ENCODE data around the gene TERB2.
A peak's percentile ranks its signal among the peaks of the same experiment; 100 is the strongest.
"Not testable (repeated sequence)": the region's sequence is repeated elsewhere in the genome, so short reads cannot be mapped to it uniquely, and the experiment has no call there.

TERB2 gene

GRCh38 chr15:44956388-44956787 is at the start of gene TERB2:
TSS of gene TERB2 (plus strand) at chr15:44956687. CDS start at chr15:44956719, 32 bp downstream.
- ATAC-seq: no peak
- Mint-ChIP-seq H3K4me3 (no peak within 1 kb of the TSS), H3K36me3 (ENCODE audit: low read depth) (no peaks in the 10 kb centered on the region), H3K27ac (no peak within 1 kb of the TSS), H3K9me3 (no peaks in the 10 kb centered on the region), H3K4me1 (no peaks in the 10 kb centered on the region), H3K27me3 (no peaks in the 10 kb centered on the region)
- DNase-seq: no peak

- Mint-ChIP-seq H3K27me3 (peaks cover 2% of the 10 kb centered on the region), H3K36me3 (ENCODE audit: low read depth) (no peaks in the 10 kb centered on the region), H3K27ac (no peak overlapping the region), H3K4me1 (peaks cover 5% of the 10 kb centered on the region), H3K4me3 (no peak overlapping the region), H3K9me3 (no peaks in the 10 kb centered on the region)
- DNase-seq (no peak), ATAC-seq (no peak)
Observed at GRCh38 chr15:44909423-44909822, 47.1 kb upstream of the TERB2 start.

- H3K4me3 Mint-ChIP-seq: no peak overlapping the region
- DNase-seq (no peak), ATAC-seq (no peak)
- peak overlapping the region; percentile 10 for H3K27ac Mint-ChIP-seq
- peaks cover 2% of the 10 kb centered on the region for H3K27me3 Mint-ChIP-seq
- peaks cover 5% of the 10 kb centered on the region for H3K4me1 Mint-ChIP-seq
- H3K9me3 Mint-ChIP-seq: no peaks in the 10 kb centered on the region
- no peaks in the 10 kb centered on the region for H3K36me3 Mint-ChIP-seq (ENCODE audit: low read depth)
Observed at GRCh38 chr15:44910981-44911625, 45.4 kb upstream of the TERB2 start.

- H3K27ac Mint-ChIP-seq; H3K36me3 Mint-ChIP-seq (ENCODE audit: low read depth); H3K4me1 Mint-ChIP-seq; H3K4me3 Mint-ChIP-seq; H3K9me3 Mint-ChIP-seq; DNase-seq; ATAC-seq; H3K27me3 Mint-ChIP-seq: not testable (repeated sequence)
Observed at GRCh38 chr15:44912186-44912585, 44.3 kb upstream of the TERB2 start.

GRCh38 chr15:44912974-44913448 is 43.5 kb upstream of the TERB2 start:
- not testable (repeated sequence) for H3K27me3 Mint-ChIP-seq; DNase-seq; H3K4me3 Mint-ChIP-seq; ATAC-seq; H3K4me1 Mint-ChIP-seq; H3K27ac Mint-ChIP-seq; H3K9me3 Mint-ChIP-seq; H3K36me3 Mint-ChIP-seq (ENCODE audit: low read depth)

GRCh38 chr15:44918136-44918535 is 38.4 kb upstream of the TERB2 start:
- Mint-ChIP-seq H3K9me3 (no peaks in the 10 kb centered on the region), H3K4me3 (no peak overlapping the region), H3K4me1 (no peaks in the 10 kb centered on the region), H3K27ac (no peak overlapping the region), H3K27me3 (no peaks in the 10 kb centered on the region), H3K36me3 (ENCODE audit: low read depth) (no peaks in the 10 kb centered on the region)
- DNase-seq (no peak), ATAC-seq (no peak)

GRCh38 chr15:44928658-44929057 is 27.8 kb upstream of the TERB2 start:
- H3K4me3 Mint-ChIP-seq; ATAC-seq; H3K36me3 Mint-ChIP-seq (ENCODE audit: low read depth); H3K9me3 Mint-ChIP-seq; H3K27ac Mint-ChIP-seq; DNase-seq; H3K4me1 Mint-ChIP-seq: not testable (repeated sequence)
- peaks cover 15% of the 10 kb centered on the region for H3K27me3 Mint-ChIP-seq

- not testable (repeated sequence) for ATAC-seq; H3K4me3 Mint-ChIP-seq; H3K27ac Mint-ChIP-seq; H3K4me1 Mint-ChIP-seq; DNase-seq; H3K36me3 Mint-ChIP-seq (ENCODE audit: low read depth); H3K9me3 Mint-ChIP-seq
- H3K27me3 Mint-ChIP-seq: peaks cover 11% of the 10 kb centered on the region
Observed at GRCh38 chr15:44930283-44930682, 26.2 kb upstream of the TERB2 start.

- H3K27me3 Mint-ChIP-seq; ATAC-seq; DNase-seq; H3K4me3 Mint-ChIP-seq; H3K4me1 Mint-ChIP-seq; H3K27ac Mint-ChIP-seq; H3K9me3 Mint-ChIP-seq; H3K36me3 Mint-ChIP-seq (ENCODE audit: low read depth): not testable (repeated sequence)
Observed at GRCh38 chr15:44958302-44958701, 1.8 kb downstream of the TERB2 start.

- DNase-seq (no peak), ATAC-seq (no peak)
- H3K36me3 Mint-ChIP-seq (ENCODE audit: low read depth): no peaks in the 10 kb centered on the region
- no peaks in the 10 kb centered on the region for H3K4me1 Mint-ChIP-seq
- peaks cover 3% of the 10 kb centered on the region for H3K27me3 Mint-ChIP-seq
- no peak overlapping the region for H3K4me3 Mint-ChIP-seq
- H3K9me3 Mint-ChIP-seq: no peaks in the 10 kb centered on the region
- no peak overlapping the region for H3K27ac Mint-ChIP-seq
Observed at GRCh38 chr15:44968475-44968874, 12.0 kb downstream of the TERB2 start.

- H3K4me3 Mint-ChIP-seq: no peak overlapping the region
- DNase-seq (no peak), ATAC-seq (no peak)
- peaks cover 1% of the 10 kb centered on the region for H3K27me3 Mint-ChIP-seq
- H3K36me3 Mint-ChIP-seq (ENCODE audit: low read depth): no peaks in the 10 kb centered on the region
- no peak overlapping the region for H3K27ac Mint-ChIP-seq
- H3K4me1 Mint-ChIP-seq: no peaks in the 10 kb centered on the region
- no peaks in the 10 kb centered on the region for H3K9me3 Mint-ChIP-seq
Observed at GRCh38 chr15:44971036-44971435, 14.5 kb downstream of the TERB2 start.

GRCh38 chr15:44976183-44976582 is 19.7 kb downstream of the TERB2 start:
- not testable (repeated sequence) for H3K4me1 Mint-ChIP-seq; ATAC-seq; H3K27me3 Mint-ChIP-seq; H3K27ac Mint-ChIP-seq; H3K36me3 Mint-ChIP-seq (ENCODE audit: low read depth); H3K4me3 Mint-ChIP-seq; H3K9me3 Mint-ChIP-seq; DNase-seq

GRCh38 chr15:44977781-44978180 is 21.3 kb downstream of the TERB2 start:
- not testable (repeated sequence) for H3K9me3 Mint-ChIP-seq; H3K4me3 Mint-ChIP-seq; ATAC-seq; H3K36me3 Mint-ChIP-seq (ENCODE audit: low read depth); DNase-seq; H3K27ac Mint-ChIP-seq; H3K4me1 Mint-ChIP-seq; H3K27me3 Mint-ChIP-seq

- H3K4me1 Mint-ChIP-seq; H3K4me3 Mint-ChIP-seq; H3K36me3 Mint-ChIP-seq (ENCODE audit: low read depth); H3K27ac Mint-ChIP-seq; H3K9me3 Mint-ChIP-seq; ATAC-seq; DNase-seq; H3K27me3 Mint-ChIP-seq: not testable (repeated sequence)
Observed at GRCh38 chr15:44979617-44980339, 23.3 kb downstream of the TERB2 start.

- H3K4me1 Mint-ChIP-seq: peaks cover 11% of the 10 kb centered on the region
- not testable (repeated sequence) for H3K27me3 Mint-ChIP-seq; H3K36me3 Mint-ChIP-seq (ENCODE audit: low read depth); H3K27ac Mint-ChIP-seq; H3K4me3 Mint-ChIP-seq; H3K9me3 Mint-ChIP-seq; DNase-seq; ATAC-seq
Observed at GRCh38 chr15:44984144-44984543, 27.7 kb downstream of the TERB2 start.
